ENCODE measurements around the gene ZDHHC24.

ZDHHC24 gene

GRCh38 chr11:66473608-66474515 is 72.0 kb downstream of the ZDHHC24 start:
- DNase-seq (ENCODE audit: low read depth in 2 of 3, low spot score in 1 of 3): no peak

GRCh38 chr11:66473167-66473566 is 72.7 kb downstream of the ZDHHC24 start:
- no peak for DNase-seq (ENCODE audit: low read depth in 2 of 3, low spot score in 1 of 3)

- no peak for DNase-seq (ENCODE audit: low read depth in 2 of 3, low spot score in 1 of 3)
Measured at GRCh38 chr11:66472054-66472453, 73.8 kb downstream of the ZDHHC24 start.

GRCh38 chr11:66471142-66471541 is 74.7 kb downstream of the ZDHHC24 start:
- DNase-seq (ENCODE audit: low read depth in 2 of 3, low spot score in 1 of 3): no peak
